GM21381 (cell line): Measurements from ENCODE around the gene LRRC8C.

Experiments
- ATAC-seq: cut with Tn5 transposase; IDR thresholded peaks from one replicate; pipeline ENCODE4 v1.9.1; 2021; ENCODE audit warnings: mild to moderate bottlenecking, moderate library complexity; ENCODE audit not compliant: unreplicated experiment

Gene LRRC8C

DNA sequence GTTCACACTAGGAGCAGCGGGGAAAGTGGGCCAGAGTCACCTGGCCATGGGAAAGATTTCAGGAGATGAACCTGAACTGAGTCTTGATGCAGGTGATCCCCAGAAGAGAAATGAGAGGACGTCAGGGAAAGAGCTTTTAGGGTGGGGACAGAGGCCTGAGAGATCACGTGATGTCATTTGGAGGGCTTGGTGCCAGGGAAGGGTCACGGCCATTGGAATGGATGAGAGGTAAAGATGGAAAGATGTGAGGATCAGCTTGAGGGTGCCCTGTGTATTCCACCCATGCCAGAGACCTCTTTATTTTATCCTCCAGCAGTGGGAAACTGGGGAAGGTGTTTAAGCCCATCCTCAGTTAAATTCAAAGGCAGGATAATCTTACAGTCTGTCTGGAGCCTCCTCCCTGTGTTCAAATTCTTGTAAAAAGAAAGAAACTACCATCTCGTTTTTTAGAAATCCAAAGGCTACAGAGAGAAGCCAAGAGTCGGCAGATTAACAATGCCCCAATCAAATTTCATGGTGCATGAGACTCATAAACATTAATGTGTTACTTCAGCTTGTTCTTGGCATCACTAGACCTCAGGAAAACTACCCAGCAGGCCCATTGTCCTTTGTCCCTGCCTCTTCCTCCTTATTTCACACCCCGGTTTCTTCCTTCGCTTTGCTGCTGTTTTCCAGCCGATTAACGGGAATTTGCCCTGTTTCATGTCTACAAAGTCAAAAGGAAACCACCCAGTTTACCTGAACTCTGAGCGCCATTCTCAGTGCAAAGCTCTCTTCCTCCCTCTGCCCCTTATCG lies 94.8 kb downstream of the LRRC8C start:
- no peak for ATAC-seq

DNA sequence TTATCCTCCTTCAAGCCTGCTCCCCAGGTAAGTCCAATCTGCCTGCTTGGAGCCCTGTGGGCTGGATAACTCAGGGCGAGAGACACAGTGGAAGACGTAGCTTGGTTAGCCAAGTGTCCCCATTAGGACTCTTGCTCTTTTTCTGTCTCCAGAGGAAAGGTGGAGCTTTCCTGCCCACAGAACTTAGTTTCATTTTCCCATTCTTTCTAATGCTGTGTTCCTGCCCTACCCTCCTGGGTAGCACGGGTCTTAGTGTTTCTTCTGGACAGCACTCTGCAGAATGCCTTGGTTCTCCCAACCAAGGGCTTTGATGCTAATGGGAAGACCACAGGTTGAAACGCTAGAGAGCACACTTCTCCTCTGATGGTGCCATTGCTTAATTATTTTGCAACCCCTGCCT lies 95.5 kb downstream of the LRRC8C start:
- ATAC-seq = no peak

DNA sequence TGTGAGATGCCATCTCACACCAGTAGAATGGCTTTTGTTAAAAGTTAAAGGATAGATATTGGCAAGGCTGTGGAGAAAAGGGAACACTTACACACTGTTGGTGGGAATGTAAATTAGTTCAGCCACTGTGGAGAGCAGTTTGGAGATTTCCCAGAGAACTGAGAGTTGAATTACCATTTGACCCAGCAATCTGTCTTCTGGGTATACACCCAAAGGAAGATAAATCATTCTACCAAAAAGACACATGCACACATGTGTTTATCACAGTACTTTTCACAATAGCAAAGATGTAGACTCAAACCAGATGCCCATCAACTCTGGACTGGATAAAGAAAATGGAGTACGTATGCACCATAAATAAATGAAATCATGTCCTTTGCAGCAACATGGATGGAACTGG lies 99.3 kb downstream of the LRRC8C start:
- ATAC-seq = no peak

DNA sequence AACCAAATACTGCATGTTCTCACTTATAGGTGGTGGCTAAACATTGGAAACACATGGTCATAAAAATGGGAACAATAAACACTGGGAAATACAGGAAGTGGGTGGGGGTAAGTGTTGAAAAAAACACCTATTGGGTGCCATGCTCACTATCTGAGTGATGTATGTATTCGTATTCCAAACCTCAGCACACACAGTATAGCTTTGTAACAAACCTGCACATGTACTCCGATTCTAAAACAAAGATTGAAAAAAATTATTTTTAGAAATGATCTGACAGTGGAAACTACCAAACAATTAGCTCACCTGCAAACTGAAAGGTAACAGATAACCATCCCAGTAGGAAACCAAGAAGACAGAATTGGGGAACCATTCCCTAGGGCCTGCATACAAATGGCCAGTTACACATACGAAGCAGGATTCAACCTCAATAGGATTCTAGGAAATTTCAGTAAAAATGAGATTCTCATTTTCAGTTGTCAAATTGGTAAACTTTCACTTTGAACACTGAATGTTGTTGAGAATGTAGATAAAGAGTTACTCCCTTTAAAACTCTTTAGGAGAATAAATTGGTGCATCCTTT lies 99.8 kb downstream of the LRRC8C start:
- no peak for ATAC-seq

DNA sequence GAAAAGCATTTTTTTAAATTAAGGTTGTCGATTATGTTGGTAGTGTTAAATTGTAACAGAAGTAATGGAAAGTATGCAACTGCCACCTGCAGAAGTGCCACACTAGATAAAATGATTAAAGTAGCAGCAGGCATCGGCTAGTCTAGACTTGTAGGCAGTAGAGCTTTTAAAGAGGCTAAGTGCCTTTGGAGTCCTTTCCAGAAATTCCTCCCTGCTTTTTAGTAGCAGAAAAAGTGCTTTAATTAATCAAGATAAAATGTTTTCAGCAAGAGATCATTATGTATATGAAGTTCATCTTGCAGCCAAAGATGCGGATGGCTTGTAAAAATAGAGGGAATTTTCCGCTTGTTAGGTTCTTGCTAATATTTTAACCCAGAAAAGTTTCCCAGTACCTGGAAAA lies 100.8 kb downstream of the LRRC8C start:
- ATAC-seq = no peak

DNA sequence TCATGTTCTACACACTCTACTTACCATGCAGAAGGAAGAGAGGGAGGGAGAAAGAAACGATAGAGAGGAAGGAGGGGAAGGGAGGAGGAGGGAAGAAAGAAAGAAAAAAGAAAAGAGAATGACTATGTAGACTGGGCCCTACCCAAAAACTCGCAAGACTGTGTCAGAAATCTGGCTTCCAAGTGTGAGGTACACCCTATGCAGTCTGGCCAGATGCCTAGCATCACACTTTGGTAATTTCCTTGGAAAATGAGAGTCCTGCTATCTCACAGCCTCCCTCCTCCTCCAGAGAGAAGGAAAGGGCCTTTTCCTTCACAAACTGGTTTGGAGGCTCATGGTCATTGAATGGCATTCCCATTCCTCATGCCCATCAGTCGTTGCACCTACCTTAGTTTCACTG lies 101.5 kb downstream of the LRRC8C start:
- no peak for ATAC-seq

DNA sequence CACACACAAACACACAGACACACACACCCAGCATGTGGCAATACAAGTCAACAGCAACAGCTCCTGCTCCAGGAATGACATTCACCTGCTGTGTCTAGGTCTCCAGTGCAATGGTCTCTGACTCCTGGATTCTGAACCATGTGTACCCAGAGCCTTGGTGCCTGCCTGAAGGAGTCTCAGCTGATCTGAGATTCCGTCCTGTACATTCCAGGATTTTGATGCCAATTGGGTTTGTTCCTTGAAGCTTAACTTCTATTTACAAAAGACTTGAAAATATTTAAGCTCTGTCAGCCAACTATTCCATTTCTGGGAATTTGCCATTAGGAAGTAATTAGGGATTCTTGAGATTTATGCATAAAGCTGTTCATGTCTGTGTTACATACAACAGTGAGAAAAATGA lies 102.6 kb downstream of the LRRC8C start:
- no peak for ATAC-seq

DNA sequence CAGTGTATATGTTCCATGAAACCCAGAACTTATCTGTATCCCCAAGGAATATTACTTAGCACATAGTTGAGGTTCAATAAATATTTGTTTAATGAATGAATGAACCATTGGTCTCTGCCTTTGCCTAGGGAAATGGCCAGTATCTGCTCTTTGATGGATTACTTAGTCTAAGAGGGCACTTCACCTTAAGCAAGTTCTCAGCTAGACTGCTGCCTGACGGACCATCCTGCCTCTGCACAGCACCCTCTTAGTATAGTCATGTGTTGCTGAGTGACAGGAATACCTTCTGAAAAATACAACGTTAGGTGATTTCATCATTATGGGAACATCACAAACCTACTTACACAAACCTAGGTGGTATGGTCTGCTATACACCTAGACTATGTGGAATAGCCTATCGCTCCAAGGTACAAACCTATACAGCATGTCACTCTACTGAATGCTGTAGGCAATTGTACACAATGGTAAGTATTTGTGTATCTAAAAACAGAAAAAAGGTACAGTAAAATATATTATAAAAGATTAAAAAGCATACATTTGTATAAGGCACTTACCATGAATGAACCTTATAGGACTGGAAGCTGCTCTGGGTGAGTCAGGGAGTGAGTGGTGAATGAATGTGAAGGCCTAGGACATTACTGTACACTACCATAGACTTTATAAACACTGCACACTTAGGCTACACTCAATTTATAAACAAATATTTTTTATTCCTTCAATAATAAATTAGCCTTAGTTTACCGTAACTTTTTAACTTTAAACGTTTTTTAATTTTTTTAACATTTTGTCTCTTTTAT lies 104.2 kb downstream of the LRRC8C start:
- ATAC-seq = no peak

DNA sequence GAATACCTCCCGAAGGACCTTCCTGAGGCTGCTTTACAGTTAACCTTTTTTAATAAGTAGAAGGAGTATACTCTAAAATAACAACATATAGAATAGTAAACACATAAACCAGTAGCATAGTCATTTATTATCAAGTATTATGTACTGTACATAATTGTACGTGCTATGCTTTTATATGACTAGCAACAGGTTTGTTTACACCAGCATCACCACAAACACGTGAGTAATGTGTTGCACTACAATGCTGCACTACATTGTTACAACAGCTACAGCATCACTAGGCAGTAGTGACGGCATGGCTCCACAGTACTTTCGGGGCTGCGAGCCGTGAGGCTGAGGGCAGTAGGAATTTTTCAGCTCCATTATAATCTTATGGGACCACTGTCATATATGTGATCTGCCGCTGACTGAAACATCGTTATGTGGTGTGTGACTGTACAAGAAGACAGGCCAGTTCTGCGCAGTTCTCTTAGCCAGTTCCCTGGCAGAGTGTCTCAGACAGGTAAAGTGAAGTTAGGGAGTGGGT lies 105.1 kb downstream of the LRRC8C start:
- no peak for ATAC-seq

DNA sequence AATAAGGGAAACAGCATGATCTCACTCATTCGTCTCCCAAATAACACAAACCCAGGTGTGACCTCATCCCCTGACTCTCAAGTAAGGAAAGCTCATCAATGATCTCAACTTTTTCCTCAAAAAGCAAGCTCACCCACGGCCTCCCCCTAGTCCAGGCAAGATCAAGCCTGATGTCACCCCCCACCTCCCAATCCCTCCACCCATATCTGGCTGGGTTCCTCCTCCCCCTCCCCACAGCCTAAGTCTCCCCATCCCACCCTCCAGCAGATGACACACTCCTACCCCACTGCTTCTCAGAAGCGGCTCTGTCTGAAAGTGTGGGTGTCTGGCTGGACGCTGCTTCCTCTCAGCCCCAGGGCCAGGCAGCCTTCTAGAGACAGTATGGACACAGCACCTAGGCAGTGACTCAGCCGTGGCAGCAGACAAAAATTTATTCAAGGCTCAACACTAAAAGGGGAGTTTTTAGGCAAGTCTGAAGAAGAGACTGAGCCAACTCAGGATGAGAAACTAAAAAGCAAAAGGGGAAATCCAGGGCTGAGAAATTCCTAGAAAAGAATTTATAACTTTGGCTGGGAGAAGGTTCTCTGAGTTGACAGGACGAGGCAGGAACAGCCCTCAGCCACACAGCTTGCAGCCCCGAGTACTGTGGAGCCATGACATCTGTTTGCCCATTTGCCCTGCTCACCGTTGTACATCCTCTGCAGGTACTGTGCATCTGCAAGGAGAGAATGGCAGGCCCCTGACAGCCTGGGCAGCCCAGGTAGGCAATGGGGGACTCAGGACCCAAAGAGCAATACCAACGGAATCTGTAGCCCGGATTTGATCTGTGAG lies 106.3 kb downstream of the LRRC8C start:
- no peak for ATAC-seq

DNA sequence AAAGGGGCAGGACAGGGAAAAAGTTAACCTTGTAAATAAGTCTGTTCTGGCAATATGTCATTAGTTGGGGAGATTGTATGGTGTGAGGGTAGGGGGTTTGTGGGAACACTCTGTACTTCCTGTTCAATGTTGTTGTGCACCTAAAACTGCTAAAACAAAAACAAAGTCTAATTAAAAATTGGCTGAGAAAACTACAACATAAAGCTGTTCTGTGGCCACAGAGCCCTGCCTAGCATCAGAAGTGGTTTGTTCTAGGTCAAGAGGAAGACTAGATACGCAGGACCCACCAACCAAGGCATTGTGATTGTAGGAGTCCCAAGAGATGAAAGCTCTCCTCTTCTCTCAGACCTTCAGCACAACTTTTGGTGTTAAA lies 106.9 kb downstream of the LRRC8C start:
- no peak for ATAC-seq

DNA sequence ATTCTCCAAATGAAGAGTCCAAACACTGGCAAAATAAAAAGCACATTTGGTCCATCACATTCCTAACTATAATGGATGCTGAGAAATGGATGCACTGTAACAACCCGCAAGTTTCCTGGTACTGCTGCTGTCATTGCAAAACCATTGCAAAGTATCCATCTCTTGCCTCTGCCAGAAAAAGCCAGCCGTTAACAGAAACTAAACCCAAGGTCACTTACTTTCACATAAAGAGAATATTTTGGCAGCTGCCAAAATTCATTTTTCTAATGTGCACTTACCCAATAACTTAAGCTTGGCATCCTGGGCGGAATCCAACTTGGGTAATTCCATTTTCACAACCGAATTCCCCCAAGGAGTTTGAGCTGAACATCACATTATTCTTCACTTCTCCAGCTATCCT lies 110.9 kb downstream of the LRRC8C start:
- no peak for ATAC-seq

DNA sequence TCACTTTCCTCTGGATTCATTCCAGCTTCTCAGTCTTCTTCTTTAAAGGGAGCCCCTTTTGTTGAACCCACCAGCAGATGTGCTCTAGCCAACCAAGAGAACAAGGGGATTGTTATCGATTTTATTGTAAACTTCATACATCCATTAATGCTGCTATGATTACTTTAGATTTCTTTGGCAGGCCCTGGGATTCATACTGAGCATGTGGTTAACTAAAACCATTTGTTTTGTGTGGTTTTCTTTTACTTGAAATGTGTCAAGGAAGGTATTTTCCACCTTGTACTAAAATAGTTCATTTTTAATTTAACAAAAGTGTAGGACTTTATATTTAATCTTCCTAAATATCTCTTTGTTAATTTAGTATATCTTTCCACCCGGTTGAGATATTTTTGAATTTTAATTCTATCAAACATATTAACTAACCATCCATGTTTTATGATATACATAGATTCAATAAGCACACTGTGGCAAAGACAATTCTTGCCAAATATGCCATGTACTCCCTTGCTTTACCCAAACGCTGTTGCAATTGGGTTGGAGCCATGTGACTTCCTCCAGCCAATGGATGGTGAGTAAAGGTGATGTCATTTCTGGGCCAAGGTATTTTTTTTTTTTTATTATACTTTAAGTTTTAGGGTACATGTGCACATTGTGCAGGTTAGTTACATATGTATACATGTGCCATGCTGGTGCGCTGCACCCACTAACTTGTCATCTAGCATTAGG lies 113.7 kb downstream of the LRRC8C start:
- no peak for ATAC-seq

DNA sequence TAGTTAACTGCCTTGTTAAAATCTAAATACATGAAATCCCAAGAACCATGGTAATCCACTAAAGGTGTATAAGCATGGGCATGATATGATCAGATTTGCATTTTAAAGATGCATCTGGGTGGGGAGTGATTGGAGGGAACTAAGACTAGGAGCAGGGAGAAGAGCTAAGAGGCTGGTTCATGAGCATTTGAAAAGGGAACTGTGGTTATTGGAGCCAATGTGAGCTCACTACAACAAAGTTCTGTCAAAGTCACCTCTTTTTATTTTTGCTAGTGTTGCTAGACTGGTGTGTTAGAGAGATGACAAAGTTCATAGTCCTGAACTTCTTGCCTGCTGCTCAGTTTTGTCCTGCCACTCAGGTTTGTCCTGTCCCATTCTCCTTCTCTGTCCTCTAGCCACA lies 120.8 kb downstream of the LRRC8C start:
- ATAC-seq = no peak

DNA sequence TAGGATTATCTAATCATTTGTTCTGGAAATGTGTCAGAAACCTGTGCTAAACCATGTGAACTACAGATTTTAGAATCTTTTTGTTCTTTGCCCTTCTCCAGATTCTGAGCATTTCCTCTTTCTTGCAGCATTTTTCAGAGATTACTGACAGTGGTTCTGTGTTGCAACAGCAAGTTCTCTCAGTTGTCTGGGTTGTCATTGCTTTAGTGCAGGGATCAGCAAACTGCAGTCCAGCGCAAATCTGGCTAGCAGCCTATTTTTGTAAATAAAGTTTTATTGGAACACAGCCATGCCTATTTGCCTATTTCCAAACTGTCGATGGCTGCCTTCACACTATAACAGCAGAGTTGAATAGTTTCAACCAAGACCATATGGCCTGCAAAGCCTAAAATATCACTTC lies 121.6 kb downstream of the LRRC8C start:
- ATAC-seq = no peak

DNA sequence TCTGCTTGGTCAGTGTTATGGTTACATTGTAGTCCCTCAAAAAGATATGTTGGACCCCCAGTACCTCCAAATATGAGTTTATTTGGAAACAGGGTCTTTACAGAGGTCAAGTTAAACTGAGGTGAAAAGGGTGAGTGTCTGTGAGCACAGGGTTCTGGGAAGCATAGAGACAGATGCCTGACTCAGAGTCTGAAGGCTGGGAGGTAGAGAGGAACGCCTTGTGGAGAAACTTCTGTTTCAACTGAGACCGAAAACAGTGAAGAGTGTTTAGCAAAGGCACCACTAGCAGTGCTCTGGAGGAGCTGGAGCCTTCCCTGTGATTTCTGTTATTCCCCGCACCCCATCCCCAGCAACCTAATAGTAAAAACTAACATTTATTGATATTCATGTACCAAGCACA lies 122.7 kb downstream of the LRRC8C start:
- no peak for ATAC-seq

DNA sequence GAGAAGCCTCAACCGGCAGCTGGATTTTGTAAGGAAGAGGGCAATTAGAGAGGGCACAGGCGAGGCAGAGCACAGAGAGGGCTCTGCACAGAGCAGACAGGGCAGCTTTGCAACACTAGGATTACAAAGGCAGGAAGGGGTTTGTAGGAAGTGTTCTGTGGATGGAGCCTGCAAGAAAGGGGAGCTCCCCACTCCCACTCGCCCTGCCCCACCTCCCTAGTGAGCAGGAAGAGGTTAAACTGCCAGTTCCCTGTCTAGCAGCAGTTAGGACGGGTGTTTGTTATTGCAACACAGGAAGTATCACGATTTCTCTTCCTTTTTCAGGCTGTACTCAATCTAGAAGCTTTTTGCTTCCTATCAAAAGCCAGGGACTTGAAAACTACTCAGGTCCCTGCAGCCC lies 124.6 kb downstream of the LRRC8C start:
- ATAC-seq = no peak

DNA sequence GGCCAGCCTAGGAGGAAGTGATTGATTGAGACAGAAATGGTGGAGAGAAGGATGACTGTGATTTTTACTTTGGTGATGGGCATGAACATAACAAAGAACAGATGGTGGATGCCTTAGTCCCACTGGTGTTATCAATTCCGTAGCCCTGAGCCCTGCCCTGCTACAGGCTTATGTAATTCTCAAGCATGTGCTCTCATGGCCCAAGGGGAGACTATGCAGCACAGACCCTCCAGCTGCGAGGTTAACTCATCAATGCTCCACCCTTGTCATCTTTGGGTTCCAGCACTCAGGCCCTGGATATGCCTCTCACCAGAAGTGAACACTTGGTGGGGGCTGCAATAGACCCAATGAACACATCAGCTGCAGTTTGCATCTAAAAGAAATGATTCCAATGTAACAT lies 125.2 kb downstream of the LRRC8C start:
- no peak for ATAC-seq

DNA sequence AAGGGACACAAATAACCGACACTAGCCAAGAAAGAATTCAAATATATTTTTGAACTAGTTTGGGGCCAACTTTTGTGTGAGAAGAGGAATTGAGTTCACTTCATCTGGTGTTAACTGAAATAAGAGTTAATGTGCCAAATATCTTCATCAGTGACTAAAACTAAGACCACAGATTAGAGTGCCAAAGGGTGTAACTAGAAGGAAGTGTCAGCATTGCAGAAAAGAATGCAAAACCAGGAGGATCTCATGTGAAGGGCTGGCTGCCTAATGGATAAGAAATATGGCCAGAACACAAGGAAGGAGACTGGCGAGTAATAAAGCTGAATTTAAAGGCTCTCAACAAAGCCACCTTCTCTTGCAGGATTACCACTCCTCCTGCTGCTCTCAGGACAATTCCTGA lies 126.1 kb downstream of the LRRC8C start:
- ATAC-seq = no peak

DNA sequence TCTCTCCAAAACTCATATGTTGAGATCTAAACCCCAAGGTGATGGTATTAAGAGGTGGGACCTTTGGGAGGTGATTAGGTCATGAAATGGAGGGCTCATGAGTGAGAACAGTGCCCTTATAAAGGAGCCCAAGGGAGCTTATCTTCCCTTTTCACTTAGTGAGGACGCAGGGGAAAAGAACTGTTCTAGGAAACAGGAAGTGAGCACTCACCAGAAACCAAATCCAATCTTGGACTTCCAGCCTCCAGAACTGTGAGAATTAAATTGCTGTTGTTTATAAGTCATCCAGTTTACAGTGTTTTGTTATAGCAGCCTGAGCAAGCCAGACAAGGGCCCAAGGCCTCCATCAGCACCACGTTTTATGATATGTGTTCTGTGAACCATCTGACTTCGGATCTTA lies 127.6 kb downstream of the LRRC8C start:
- ATAC-seq = no peak
